B cell (primary cell): Measurements from ENCODE around the gene RILP.

Source experiments
- CTCF ChIP-seq: fragments of 200-600 bp; IDR thresholded peaks from one replicate; pipeline ENCODE4 v1.8.0; 2022; ENCODE audit warnings: antibody characterized with exemption, mild to moderate bottlenecking
- EZH2 ChIP-seq: IDR thresholded peaks from 2 replicates; pipeline ENCODE4 v1.6.1; 2012; ENCODE audit warnings: borderline replicate concordance, low read depth, mild to moderate bottlenecking, moderate library complexity, low read length; ENCODE audit not compliant: insufficient read depth, poor library complexity, severe bottlenecking

GRCh38 chr17:1607971-1608320, 41.7 kb downstream of the RILP start:
- TF ChIP-seq CTCF (no peak), EZH2 (no peak)
